Measurements from ENCODE around the gene GAST.

GAST gene

DNA sequence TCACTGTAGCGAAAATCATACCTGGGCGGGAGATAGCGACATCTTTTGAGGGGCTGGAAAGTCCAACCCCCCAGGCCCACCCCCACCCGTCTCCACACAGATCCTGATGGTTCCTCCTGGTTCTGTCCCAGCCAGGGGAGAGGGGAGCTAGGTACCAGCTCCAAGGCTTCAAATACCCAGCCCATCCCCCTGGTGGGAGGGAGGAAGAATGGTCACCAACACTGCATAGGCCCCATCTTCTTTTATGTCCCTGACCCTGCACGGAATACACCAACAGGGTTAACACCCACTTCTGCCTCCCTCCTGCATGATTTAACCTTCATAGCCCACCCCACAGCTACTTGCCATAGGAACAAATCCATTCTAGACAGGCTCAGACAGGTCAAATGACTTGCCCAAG lies 13.0 kb downstream of the GAST start:
- H3K4me3 ChIP-seq (ENCODE audit: low read depth, low read length), result no peak overlapping the region
- no peak for DNase-seq (ENCODE audit: low read depth, low spot score)
- in situ Hi-C loops (cut with HindIII; ENCODE audit: low sequenced_read_pairs), result loop anchor here (10.0 kb wide), 1 partner anchor 80 kb away; no protein-coding TSS in a partner anchor
- TF ChIP-seq, protein P1, sequence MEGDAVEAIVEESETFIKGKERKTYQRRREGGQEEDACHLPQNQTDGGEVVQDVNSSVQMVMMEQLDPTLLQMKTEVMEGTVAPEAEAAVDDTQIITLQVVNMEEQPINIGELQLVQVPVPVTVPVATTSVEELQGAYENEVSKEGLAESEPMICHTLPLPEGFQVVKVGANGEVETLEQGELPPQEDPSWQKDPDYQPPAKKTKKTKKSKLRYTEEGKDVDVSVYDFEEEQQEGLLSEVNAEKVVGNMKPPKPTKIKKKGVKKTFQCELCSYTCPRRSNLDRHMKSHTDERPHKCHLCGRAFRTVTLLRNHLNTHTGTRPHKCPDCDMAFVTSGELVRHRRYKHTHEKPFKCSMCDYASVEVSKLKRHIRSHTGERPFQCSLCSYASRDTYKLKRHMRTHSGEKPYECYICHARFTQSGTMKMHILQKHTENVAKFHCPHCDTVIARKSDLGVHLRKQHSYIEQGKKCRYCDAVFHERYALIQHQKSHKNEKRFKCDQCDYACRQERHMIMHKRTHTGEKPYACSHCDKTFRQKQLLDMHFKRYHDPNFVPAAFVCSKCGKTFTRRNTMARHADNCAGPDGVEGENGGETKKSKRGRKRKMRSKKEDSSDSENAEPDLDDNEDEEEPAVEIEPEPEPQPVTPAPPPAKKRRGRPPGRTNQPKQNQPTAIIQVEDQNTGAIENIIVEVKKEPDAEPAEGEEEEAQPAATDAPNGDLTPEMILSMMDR (IDR thresholded peaks at IDR 0.05; ENCODE audit: low read depth, low read length), result no peak

- no peak for DNase-seq (ENCODE audit: low read depth, low spot score)
- TF ChIP-seq, protein P1 (IDR thresholded peaks at IDR 0.05; ENCODE audit: low read depth, low read length), result no peak
- no peak overlapping the region for H3K4me3 ChIP-seq (ENCODE audit: low read depth, low read length)
- in situ Hi-C loops (cut with HindIII; ENCODE audit: low sequenced_read_pairs), result loop anchor here (10.0 kb wide), 1 partner anchor 77 kb away; no protein-coding TSS in a partner anchor
Measured at GRCh38 chr17:41728056-41728455, 15.9 kb downstream of the GAST start.

DNA sequence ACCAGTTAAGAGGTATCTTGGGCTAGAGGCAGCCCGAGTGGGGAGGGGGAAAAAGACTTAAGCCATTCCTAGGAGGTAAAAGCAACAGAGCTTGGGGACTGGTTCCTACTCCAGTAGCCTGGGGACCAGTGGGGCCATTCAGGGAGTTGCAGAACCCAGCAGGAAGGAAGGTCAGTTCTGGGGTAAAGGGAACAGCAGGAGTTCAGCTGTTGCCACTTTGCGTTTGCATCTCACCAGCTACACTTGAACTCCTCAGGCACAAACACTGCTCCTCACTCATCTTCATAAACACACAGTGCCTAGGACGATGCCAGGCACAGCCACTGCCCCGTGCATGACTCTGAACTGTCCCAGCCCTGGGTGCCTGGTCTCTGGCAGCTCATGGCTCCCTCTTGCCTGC lies 18.3 kb downstream of the GAST start:
- no peak overlapping the region for H3K4me3 ChIP-seq (ENCODE audit: low read depth, low read length)
- DNase-seq (ENCODE audit: low read depth, low spot score), result no peak

DNA sequence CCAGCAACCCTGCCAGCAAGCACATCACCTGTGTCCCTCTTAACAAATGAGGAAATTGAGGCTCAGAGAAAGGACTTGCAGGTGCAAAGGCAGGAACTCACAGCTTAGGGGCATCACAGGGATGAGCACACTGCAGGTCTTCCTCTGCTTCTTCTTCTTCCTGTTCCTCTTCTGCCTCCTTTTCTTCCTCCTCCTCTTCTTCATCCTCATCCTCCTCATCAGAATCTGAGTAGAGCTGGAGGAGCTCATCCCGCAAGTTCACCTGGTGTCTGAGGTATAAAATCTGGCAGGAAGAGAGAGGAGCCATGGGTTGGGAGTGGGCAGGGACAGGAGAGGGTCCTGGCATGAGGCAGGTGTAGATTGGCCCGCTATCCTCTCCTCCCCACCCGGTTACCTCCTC lies 19.7 kb downstream of the GAST start:
- no peak overlapping the region for H3K4me3 ChIP-seq (ENCODE audit: low read depth, low read length)
- in situ Hi-C loops (cut with HindIII; ENCODE audit: low sequenced_read_pairs), result no loop called here
- TF ChIP-seq, protein P1 (IDR thresholded peaks at IDR 0.05; ENCODE audit: low read depth, low read length), result no peak
- no peak for DNase-seq (ENCODE audit: low read depth, low spot score)

More for the DNA sequence above, 18.3 kb downstream of the GAST start:
- TF ChIP-seq, protein P1 (IDR thresholded peaks at IDR 0.05; ENCODE audit: low read depth, low read length), result no peak
- in situ Hi-C loops (cut with HindIII; ENCODE audit: low sequenced_read_pairs), result no loop called here

GRCh38 chr17:41733348-41734138 lies 21.4 kb downstream of the GAST start:
- TF ChIP-seq, protein P1 (IDR thresholded peaks at IDR 0.05; ENCODE audit: low read depth, low read length), result no peak
- H3K4me3 ChIP-seq (ENCODE audit: low read depth, low read length), result no peak overlapping the region
- DNase-seq (ENCODE audit: low read depth, low spot score), result no peak
- in situ Hi-C loops (cut with HindIII; ENCODE audit: low sequenced_read_pairs), result no loop called here

DNA sequence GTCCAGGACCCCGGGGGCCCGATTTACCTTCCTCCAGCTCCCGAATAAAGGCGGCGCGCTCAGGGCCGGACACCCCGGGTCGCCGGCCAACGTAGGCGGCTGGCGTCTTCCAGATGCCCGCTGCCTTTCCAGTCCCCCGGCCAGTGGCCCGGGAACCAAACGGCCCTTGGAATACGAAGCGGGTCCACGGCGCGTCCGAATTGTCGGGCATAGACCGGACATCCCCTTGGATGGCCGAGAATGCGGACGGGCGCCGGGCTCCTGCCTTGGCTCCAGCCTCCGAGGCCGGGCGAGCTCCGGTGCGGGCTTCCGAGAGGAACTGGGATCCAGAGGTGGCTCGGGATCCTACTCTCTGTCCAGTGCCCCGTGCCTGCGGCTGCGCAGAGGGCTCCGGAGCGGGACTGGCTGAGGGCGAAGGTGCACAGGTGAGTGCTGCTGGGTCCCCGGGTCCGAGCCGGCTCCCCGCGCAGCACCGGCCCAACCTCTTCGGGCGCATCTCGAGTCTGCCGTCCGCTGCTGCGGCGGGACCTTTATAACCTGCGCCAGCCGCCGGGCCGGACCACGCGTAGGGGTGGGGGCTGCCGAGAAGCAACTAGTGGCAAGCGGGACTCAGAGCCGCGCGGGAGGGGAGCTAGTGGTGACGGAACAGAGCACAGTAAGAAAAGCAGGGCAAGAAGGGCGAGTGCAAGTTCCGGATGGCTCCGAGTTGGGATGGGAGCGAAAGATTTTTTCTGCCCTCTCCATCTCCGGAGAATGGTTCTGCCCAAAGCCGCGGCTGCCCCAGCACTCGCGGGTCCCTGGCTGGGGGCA lies 22.2 kb downstream of the GAST start, which contains the start of gene HAP1:
TSS of gene HAP1 (minus strand) at position 505 of the 810 bp plus-strand sequence. CDS start at position 496, 9 bp downstream.
- H3K4me3 ChIP-seq (ENCODE audit: low read depth, low read length), result peak within 1 kb of the TSS; percentile 30

More for the DNA sequence above, 22.2 kb downstream of the GAST start, which contains the start of gene HAP1:
- DNase-seq (ENCODE audit: low read depth, low spot score), result no peak
- in situ Hi-C loops (cut with HindIII; ENCODE audit: low sequenced_read_pairs), result no loop called here
- TF ChIP-seq, protein P1 (IDR thresholded peaks at IDR 0.05; ENCODE audit: low read depth, low read length), result no peak
